ENCODE measurements around the gene EXOSC10. TPM values are rescaled to one million over a fixed set of nuclear protein-coding genes. Genes with fewer than 3 reads are reported as not detected.

The EXOSC10 gene
- total RNA-seq, 1 donor from 2014 or later = 17.1 TPM

- H3K9me3 ChIP-seq (replicated peaks) = no peaks in the 10 kb centered on the region
- no peak overlapping the region for H3K4me3 ChIP-seq
- H3K4me1 ChIP-seq = no peaks in the 10 kb centered on the region
- H3K27ac ChIP-seq (replicated peaks) = no peak overlapping the region
- no peaks in the 10 kb centered on the region for H3K27me3 ChIP-seq (ENCODE audit: low read depth)
- intact Hi-C loops (cut with micrococcal nuclease) = no loop called here
- TF ChIP-seq, protein P1, sequence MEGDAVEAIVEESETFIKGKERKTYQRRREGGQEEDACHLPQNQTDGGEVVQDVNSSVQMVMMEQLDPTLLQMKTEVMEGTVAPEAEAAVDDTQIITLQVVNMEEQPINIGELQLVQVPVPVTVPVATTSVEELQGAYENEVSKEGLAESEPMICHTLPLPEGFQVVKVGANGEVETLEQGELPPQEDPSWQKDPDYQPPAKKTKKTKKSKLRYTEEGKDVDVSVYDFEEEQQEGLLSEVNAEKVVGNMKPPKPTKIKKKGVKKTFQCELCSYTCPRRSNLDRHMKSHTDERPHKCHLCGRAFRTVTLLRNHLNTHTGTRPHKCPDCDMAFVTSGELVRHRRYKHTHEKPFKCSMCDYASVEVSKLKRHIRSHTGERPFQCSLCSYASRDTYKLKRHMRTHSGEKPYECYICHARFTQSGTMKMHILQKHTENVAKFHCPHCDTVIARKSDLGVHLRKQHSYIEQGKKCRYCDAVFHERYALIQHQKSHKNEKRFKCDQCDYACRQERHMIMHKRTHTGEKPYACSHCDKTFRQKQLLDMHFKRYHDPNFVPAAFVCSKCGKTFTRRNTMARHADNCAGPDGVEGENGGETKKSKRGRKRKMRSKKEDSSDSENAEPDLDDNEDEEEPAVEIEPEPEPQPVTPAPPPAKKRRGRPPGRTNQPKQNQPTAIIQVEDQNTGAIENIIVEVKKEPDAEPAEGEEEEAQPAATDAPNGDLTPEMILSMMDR (IDR thresholded peaks at IDR 0.05; ENCODE audit: borderline replicate concordance) = no peak
- DNase-seq = no peak
- peaks cover 98% of the 10 kb centered on the region for H3K36me3 ChIP-seq
These were observed 28.0 kb downstream of the EXOSC10 start for GRCh38 chr1:11071463-11072215.

- no peak overlapping the region for H3K4me3 ChIP-seq
- DNase-seq = no peak
- intact Hi-C loops (cut with micrococcal nuclease) = no loop called here
- no peaks in the 10 kb centered on the region for H3K4me1 ChIP-seq
- no peak overlapping the region for H3K27ac ChIP-seq (replicated peaks)
- H3K27me3 ChIP-seq (ENCODE audit: low read depth) = no peaks in the 10 kb centered on the region
- H3K9me3 ChIP-seq (replicated peaks) = no peaks in the 10 kb centered on the region
- H3K36me3 ChIP-seq = peaks cover 97% of the 10 kb centered on the region
- TF ChIP-seq, protein P1 (IDR thresholded peaks at IDR 0.05; ENCODE audit: borderline replicate concordance) = no peak
These were observed 28.8 kb downstream of the EXOSC10 start for GRCh38 chr1:11070876-11071275.

DNA sequence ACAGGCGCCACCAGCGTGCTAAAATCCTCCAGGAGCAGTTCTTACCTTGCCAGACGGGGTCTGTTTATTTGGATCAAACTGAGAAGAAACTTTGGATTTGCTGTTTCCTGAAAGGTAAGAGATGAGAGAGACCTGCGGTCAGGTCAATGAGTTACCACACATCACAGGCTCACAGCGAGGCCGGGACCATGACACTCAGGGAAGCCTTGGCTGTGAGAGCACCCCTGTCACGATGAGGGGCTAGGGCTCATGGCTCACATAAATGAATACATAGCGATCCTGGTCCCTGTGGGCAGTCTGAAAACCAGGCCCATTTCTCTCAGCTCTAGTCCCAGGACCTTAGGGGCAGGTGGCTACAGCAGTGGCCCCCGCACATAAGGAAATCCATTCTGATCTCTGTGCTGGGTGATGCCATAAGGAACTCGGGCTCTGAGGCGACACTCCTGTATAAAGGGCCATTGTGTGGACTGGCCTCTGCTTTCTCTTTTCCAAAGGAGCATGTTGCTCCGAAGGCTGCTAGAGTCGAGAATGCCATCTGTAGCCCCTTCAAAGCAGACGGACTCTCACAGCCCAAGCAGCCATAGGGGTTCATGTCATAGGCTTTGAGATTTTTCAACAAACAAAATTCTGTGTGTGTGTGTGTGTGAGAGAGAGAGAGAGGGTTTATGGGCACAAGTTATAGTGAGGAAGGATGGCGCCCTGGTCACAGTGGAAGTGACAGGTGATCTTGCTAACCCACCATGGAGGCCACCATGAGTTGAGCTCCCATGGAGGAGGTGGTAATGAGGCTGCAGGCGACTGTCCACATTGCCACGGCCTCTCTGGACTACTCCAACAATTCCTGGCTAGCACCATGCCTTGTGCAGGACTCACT lies 30.8 kb downstream of the EXOSC10 start:
- no peaks in the 10 kb centered on the region for H3K4me1 ChIP-seq
- intact Hi-C loops (cut with micrococcal nuclease) = no loop called here
- peaks cover 5% of the 10 kb centered on the region for H3K9me3 ChIP-seq (replicated peaks)
- H3K4me3 ChIP-seq = no peak overlapping the region
- H3K27ac ChIP-seq (replicated peaks) = no peak overlapping the region
- no peaks in the 10 kb centered on the region for H3K27me3 ChIP-seq (ENCODE audit: low read depth)
- TF ChIP-seq, protein P1 (IDR thresholded peaks at IDR 0.05; ENCODE audit: borderline replicate concordance) = no peak
- H3K36me3 ChIP-seq = peaks cover 92% of the 10 kb centered on the region
- DNase-seq = no peak

- TF ChIP-seq, protein P1 (IDR thresholded peaks at IDR 0.05; ENCODE audit: borderline replicate concordance) = no peak
- H3K36me3 ChIP-seq = peaks cover 84% of the 10 kb centered on the region
- intact Hi-C loops (cut with micrococcal nuclease) = no loop called here
These were observed 31.7 kb downstream of the EXOSC10 start for GRCh38 chr1:11067716-11068599.

DNA sequence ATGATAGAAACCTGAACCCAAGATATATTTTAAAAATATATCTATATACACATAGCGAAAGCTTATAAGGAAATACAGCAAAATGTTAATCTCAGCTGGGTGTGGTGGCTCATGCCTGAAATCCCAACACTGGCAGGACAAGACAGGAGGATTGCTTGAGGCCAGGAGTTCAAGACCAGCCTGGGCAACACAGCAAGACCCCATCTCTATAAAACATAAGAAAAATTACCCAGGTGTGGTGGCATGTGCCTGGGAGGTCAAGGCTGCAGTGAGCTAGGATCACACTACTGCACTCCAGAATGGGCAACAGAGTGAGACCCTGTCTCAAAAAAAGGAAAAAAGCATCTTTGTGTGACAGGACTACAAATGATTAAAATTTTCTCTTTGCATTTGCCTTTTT lies 33.9 kb downstream of the EXOSC10 start:
- no peak for DNase-seq
- Histone ChIP-seq H3K9me3 (replicated peaks) (peaks cover 5% of the 10 kb centered on the region), H3K4me3 (no peak overlapping the region), H3K4me1 (peaks cover 11% of the 10 kb centered on the region), H3K36me3 (peaks cover 62% of the 10 kb centered on the region), H3K27ac (replicated peaks) (no peak overlapping the region), H3K27me3 (ENCODE audit: low read depth) (no peaks in the 10 kb centered on the region)
- TF ChIP-seq, protein P1 (IDR thresholded peaks at IDR 0.05; ENCODE audit: borderline replicate concordance) = no peak
- intact Hi-C loops (cut with micrococcal nuclease) = no loop called here

More at GRCh38 chr1:11067716-11068599, 31.7 kb downstream of the EXOSC10 start:
- DNase-seq = no peak
- peaks cover 5% of the 10 kb centered on the region for H3K9me3 ChIP-seq (replicated peaks)
- H3K27ac ChIP-seq (replicated peaks) = no peak overlapping the region
- no peaks in the 10 kb centered on the region for H3K4me1 ChIP-seq
- no peaks in the 10 kb centered on the region for H3K27me3 ChIP-seq (ENCODE audit: low read depth)
- H3K4me3 ChIP-seq = no peak overlapping the region

Measured in left ventricle myocardium inferior (tissue), 1 donor.